Fibroblast of peridontal ligament (primary cell): ENCODE measurements around the gene LGI4.

ENCODE experiments used
- DNase-seq: peaks from one replicate; pipeline ENCODE4 v3.0.0-alpha.2; 2010; ENCODE audit errors: extremely low read depth

The LGI4 gene

GRCh38 chr19:35134601-35135242, at the start of gene LGI4:
Gene LGI4, minus strand, starts transcription at chr19:35135059. Its CDS starts 379 bp downstream, at chr19:35134680.
- peak; percentile 20 for DNase-seq

GRCh38 chr19:35184267-35184666, 49.4 kb upstream of the LGI4 start:
- DNase-seq = no peak

GRCh38 chr19:35181387-35181786, 46.5 kb upstream of the LGI4 start:
- DNase-seq = no peak

GRCh38 chr19:35179830-35180229, 45.0 kb upstream of the LGI4 start:
- DNase-seq = no peak

GRCh38 chr19:35178701-35179100, 43.8 kb upstream of the LGI4 start:
- no peak for DNase-seq

- no peak for DNase-seq
These were observed 42.8 kb upstream of the LGI4 start for GRCh38 chr19:35177377-35178274.

- DNase-seq = no peak
These were observed 41.3 kb upstream of the LGI4 start for GRCh38 chr19:35176181-35176570.

- DNase-seq = no peak
These were observed 39.4 kb upstream of the LGI4 start for GRCh38 chr19:35174226-35174625.

GRCh38 chr19:35171730-35172129, 36.9 kb upstream of the LGI4 start:
- no peak for DNase-seq

- no peak for DNase-seq
These were observed 35.7 kb upstream of the LGI4 start for GRCh38 chr19:35170359-35171061.

GRCh38 chr19:35169221-35169995, 34.5 kb upstream of the LGI4 start:
- no peak for DNase-seq

GRCh38 chr19:35168196-35168595, 33.3 kb upstream of the LGI4 start:
- DNase-seq = no peak

- no peak for DNase-seq
These were observed 32.6 kb upstream of the LGI4 start for GRCh38 chr19:35167251-35168119.

- DNase-seq = no peak
These were observed 31.5 kb upstream of the LGI4 start for GRCh38 chr19:35166100-35167063.

- DNase-seq = no peak
These were observed 30.6 kb upstream of the LGI4 start for GRCh38 chr19:35165200-35166058.

- DNase-seq = no peak
These were observed 29.6 kb upstream of the LGI4 start for GRCh38 chr19:35164418-35164817.

GRCh38 chr19:35162471-35163326, 27.8 kb upstream of the LGI4 start:
- DNase-seq = no peak

GRCh38 chr19:35161434-35161743, 26.5 kb upstream of the LGI4 start:
- no peak for DNase-seq
